ENCODE measurements around the gene FASTK.

FASTK gene

GRCh38 chr7:151099486-151100211 lies 19.0 kb upstream of the FASTK start:
- Mint-ChIP-seq H3K9me3 (no peaks in the 10 kb centered on the region), H3K4me1 (ENCODE audit: low read depth in 2 of 2) (peaks cover 0 to 3% of the 10 kb centered on the region in 2 donors), H3K4me3 (no peak overlapping the region), H3K27me3 (no peaks in the 10 kb centered on the region), H3K36me3 (ENCODE audit: insufficient read depth) (peaks cover 6% of the 10 kb centered on the region), H3K27ac (no peak overlapping the region)
- DNase-seq (no peak), ATAC-seq (replicated peaks) (no peak)

GRCh38 chr7:151095828-151096475 lies 15.3 kb upstream of the FASTK start:
- Mint-ChIP-seq H3K36me3 (ENCODE audit: insufficient read depth) (peaks cover 4% of the 10 kb centered on the region), H3K4me1 (ENCODE audit: low read depth in 2 of 2) (peaks cover 0 to 3% of the 10 kb centered on the region in 2 donors), H3K9me3 (no peaks in the 10 kb centered on the region), H3K4me3 (no peak overlapping the region), H3K27me3 (no peaks in the 10 kb centered on the region), H3K27ac (peak overlapping the region in 1 of 2 donors; percentile 10)
- ATAC-seq (replicated peaks) (no peak), DNase-seq (no peak)

- no peak overlapping the region for H3K4me3 Mint-ChIP-seq
- H3K36me3 Mint-ChIP-seq (ENCODE audit: insufficient read depth), result peaks cover 3% of the 10 kb centered on the region
- H3K27ac Mint-ChIP-seq, result no peak overlapping the region
- ATAC-seq (replicated peaks) (no peak), DNase-seq (no peak)
- no peaks in the 10 kb centered on the region for H3K27me3 Mint-ChIP-seq
- no peaks in the 10 kb centered on the region for H3K9me3 Mint-ChIP-seq
- peaks cover 0 to 2% of the 10 kb centered on the region in 2 donors for H3K4me1 Mint-ChIP-seq (ENCODE audit: low read depth in 2 of 2)
These were observed 14.7 kb upstream of the FASTK start for GRCh38 chr7:151095123-151095797.

- H3K9me3 Mint-ChIP-seq, result no peaks in the 10 kb centered on the region
- H3K27ac Mint-ChIP-seq, result no peak overlapping the region
- no peaks in the 10 kb centered on the region for H3K27me3 Mint-ChIP-seq
- H3K4me3 Mint-ChIP-seq, result no peak overlapping the region
- ATAC-seq (replicated peaks) (no peak), DNase-seq (no peak)
- H3K4me1 Mint-ChIP-seq (ENCODE audit: low read depth in 2 of 2), result peaks cover 4 to 5% of the 10 kb centered on the region in 2 donors
- H3K36me3 Mint-ChIP-seq (ENCODE audit: insufficient read depth), result peaks cover 3% of the 10 kb centered on the region
These were observed 14.1 kb upstream of the FASTK start for GRCh38 chr7:151094675-151095074.

GRCh38 chr7:151093748-151094147 lies 13.1 kb upstream of the FASTK start:
- Mint-ChIP-seq H3K4me3 (no peak overlapping the region), H3K27ac (no peak overlapping the region)

GRCh38 chr7:151091988-151092387 lies 11.4 kb upstream of the FASTK start:
- Mint-ChIP-seq H3K36me3 (ENCODE audit: insufficient read depth) (peaks cover 7% of the 10 kb centered on the region), H3K27ac (no peak overlapping the region), H3K27me3 (no peaks in the 10 kb centered on the region), H3K4me1 (ENCODE audit: low read depth in 2 of 2) (peaks cover 6 to 16% of the 10 kb centered on the region in 2 donors), H3K4me3 (no peak overlapping the region), H3K9me3 (no peaks in the 10 kb centered on the region)
- DNase-seq (no peak), ATAC-seq (replicated peaks) (no peak)

More at GRCh38 chr7:151093748-151094147, 13.1 kb upstream of the FASTK start:
- DNase-seq (no peak), ATAC-seq (replicated peaks) (no peak)
- Mint-ChIP-seq H3K27me3 (no peaks in the 10 kb centered on the region), H3K4me1 (ENCODE audit: low read depth in 2 of 2) (peaks cover 6 to 10% of the 10 kb centered on the region in 2 donors), H3K36me3 (ENCODE audit: insufficient read depth) (peaks cover 3% of the 10 kb centered on the region), H3K9me3 (no peaks in the 10 kb centered on the region)

- Mint-ChIP-seq H3K9me3 (no peaks in the 10 kb centered on the region), H3K36me3 (ENCODE audit: insufficient read depth) (peaks cover 8% of the 10 kb centered on the region), H3K4me3 (no peak overlapping the region), H3K4me1 (ENCODE audit: low read depth in 2 of 2) (peaks cover 6 to 16% of the 10 kb centered on the region in 2 donors), H3K27ac (no peak overlapping the region), H3K27me3 (no peaks in the 10 kb centered on the region)
- DNase-seq (no peak), ATAC-seq (replicated peaks) (no peak)
These were observed 10.8 kb upstream of the FASTK start for GRCh38 chr7:151091431-151091830.

GRCh38 chr7:151091003-151091402 lies 10.4 kb upstream of the FASTK start:
- no peak for DNase-seq
- Mint-ChIP-seq H3K4me1 (ENCODE audit: low read depth in 2 of 2) (peaks cover 6 to 16% of the 10 kb centered on the region in 2 donors), H3K27me3 (no peaks in the 10 kb centered on the region), H3K27ac (no peak overlapping the region), H3K9me3 (no peaks in the 10 kb centered on the region), H3K4me3 (no peak overlapping the region), H3K36me3 (ENCODE audit: insufficient read depth) (peaks cover 8% of the 10 kb centered on the region)
- no peak for ATAC-seq (replicated peaks)

GRCh38 chr7:151089893-151090730 lies 9.5 kb upstream of the FASTK start:
- DNase-seq (no peak), ATAC-seq (replicated peaks) (no peak)
- Mint-ChIP-seq H3K9me3 (no peaks in the 10 kb centered on the region), H3K27me3 (peaks cover 0 to 5% of the 10 kb centered on the region in 2 donors), H3K27ac (no peak overlapping the region), H3K4me1 (ENCODE audit: low read depth in 2 of 2) (peaks cover 15 to 24% of the 10 kb centered on the region in 2 donors), H3K36me3 (ENCODE audit: insufficient read depth) (peaks cover 8% of the 10 kb centered on the region), H3K4me3 (no peak overlapping the region)

GRCh38 chr7:151088856-151089699 lies 8.5 kb upstream of the FASTK start:
- Mint-ChIP-seq H3K27me3 (peaks cover 0 to 9% of the 10 kb centered on the region in 2 donors), H3K36me3 (ENCODE audit: insufficient read depth) (peaks cover 5% of the 10 kb centered on the region)
- no peak for DNase-seq

GRCh38 chr7:151088019-151088855 lies 7.6 kb upstream of the FASTK start:
- Mint-ChIP-seq H3K36me3 (ENCODE audit: insufficient read depth) (peaks cover 5% of the 10 kb centered on the region), H3K27me3 (peaks cover 0 to 9% of the 10 kb centered on the region in 2 donors)
- no peak for ATAC-seq (replicated peaks)

More at GRCh38 chr7:151088856-151089699, 8.5 kb upstream of the FASTK start:
- ATAC-seq (replicated peaks), result no peak
- Mint-ChIP-seq H3K4me3 (peak overlapping the region; percentile 33 to 54), H3K4me1 (ENCODE audit: low read depth in 2 of 2) (peaks cover 20 to 28% of the 10 kb centered on the region in 2 donors), H3K9me3 (no peaks in the 10 kb centered on the region), H3K27ac (peak overlapping the region in 1 of 2 donors; percentile 30)

More at GRCh38 chr7:151088019-151088855, 7.6 kb upstream of the FASTK start:
- Mint-ChIP-seq H3K4me3 (peak overlapping the region; percentile 54 to 83), H3K27ac (peak overlapping the region in 1 of 2 donors; percentile 72), H3K9me3 (no peaks in the 10 kb centered on the region), H3K4me1 (ENCODE audit: low read depth in 2 of 2) (peaks cover 20 to 31% of the 10 kb centered on the region in 2 donors)
- no peak for DNase-seq
